Measurements from ENCODE around the gene GLIS1. TPM values are rescaled to one million over a fixed set of nuclear protein-coding genes. Genes with fewer than 3 reads are reported as not detected.

The GLIS1 gene
- total RNA-seq, 2 donors from 2014 or later = not detected

GRCh38 chr1:53462769-53463501 lies 276.0 kb downstream of the GLIS1 start:
- Mint-ChIP-seq H3K9me3 (no peaks in the 10 kb centered on the region), H3K36me3 (ENCODE audit: insufficient read depth in 2 of 2) (no peaks in the 10 kb centered on the region), H3K4me1 (ENCODE audit: low read depth) (no peaks in the 10 kb centered on the region), H3K27me3 (ENCODE audit: low read depth) (no peaks in the 10 kb centered on the region), H3K4me3 (no peak overlapping the region), H3K27ac (no peak overlapping the region)
- DNase-seq (no peak), ATAC-seq (replicated peaks in 1 of 2) (no peak)

GRCh38 chr1:53462193-53462592 lies 276.8 kb downstream of the GLIS1 start:
- H3K27me3 Mint-ChIP-seq (ENCODE audit: low read depth) = no peaks in the 10 kb centered on the region
- H3K9me3 Mint-ChIP-seq = no peaks in the 10 kb centered on the region
- no peaks in the 10 kb centered on the region for H3K36me3 Mint-ChIP-seq (ENCODE audit: insufficient read depth in 2 of 2)
- H3K4me1 Mint-ChIP-seq (ENCODE audit: low read depth) = no peaks in the 10 kb centered on the region
- no peak overlapping the region for H3K27ac Mint-ChIP-seq
- DNase-seq (no peak), ATAC-seq (replicated peaks in 1 of 2) (no peak)
- no peak overlapping the region for H3K4me3 Mint-ChIP-seq

DNA sequence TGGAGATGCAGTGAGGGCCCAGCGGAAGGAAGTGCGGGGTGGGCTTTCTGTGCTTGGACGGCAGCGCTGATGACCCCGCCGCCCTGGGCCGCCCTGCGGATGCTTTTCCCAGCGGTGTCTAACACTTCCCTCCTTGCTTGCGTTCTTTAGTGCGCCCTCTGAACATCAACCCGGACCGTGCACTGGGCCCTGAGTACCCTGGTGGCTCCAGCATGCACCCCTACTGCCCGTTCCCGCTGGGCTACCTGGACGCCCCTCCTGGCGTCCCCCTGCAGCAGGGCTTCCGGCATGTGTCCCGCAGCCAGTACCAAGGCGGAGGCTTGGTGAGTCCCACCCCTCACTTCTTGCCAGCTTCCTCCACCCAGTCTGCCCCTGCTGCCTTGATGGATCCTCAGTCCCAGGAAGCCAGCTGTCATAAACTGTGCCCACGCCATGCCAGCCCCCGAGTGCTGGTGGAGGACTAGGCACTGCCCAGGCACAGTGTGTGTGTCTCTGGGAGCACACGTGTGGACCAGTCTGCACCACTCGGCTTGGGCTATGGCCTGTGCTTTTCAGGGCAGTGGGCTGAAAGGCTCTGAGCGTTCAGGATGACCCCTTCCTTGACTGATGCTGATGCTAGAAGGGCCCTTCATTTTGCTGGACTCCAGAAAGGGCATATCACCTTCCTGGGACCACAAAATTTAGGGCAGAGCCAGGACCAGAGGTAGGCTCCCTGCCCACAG lies 277.5 kb downstream of the GLIS1 start:
- Mint-ChIP-seq H3K27me3 (ENCODE audit: low read depth) (no peaks in the 10 kb centered on the region), H3K36me3 (ENCODE audit: insufficient read depth in 2 of 2) (no peaks in the 10 kb centered on the region)
- ATAC-seq (replicated peaks in 1 of 2) = no peak

GRCh38 chr1:53460666-53461322 lies 278.2 kb downstream of the GLIS1 start:
- H3K4me3 Mint-ChIP-seq = no peak overlapping the region
- no peaks in the 10 kb centered on the region for H3K36me3 Mint-ChIP-seq (ENCODE audit: insufficient read depth in 2 of 2)
- H3K4me1 Mint-ChIP-seq (ENCODE audit: low read depth) = no peaks in the 10 kb centered on the region
- DNase-seq (no peak), ATAC-seq (replicated peaks in 1 of 2) (no peak)
- no peaks in the 10 kb centered on the region for H3K9me3 Mint-ChIP-seq
- no peak overlapping the region for H3K27ac Mint-ChIP-seq
- H3K27me3 Mint-ChIP-seq (ENCODE audit: low read depth) = no peaks in the 10 kb centered on the region

More for the DNA sequence above, 277.5 kb downstream of the GLIS1 start:
- no peak for DNase-seq
- Mint-ChIP-seq H3K9me3 (no peaks in the 10 kb centered on the region), H3K4me1 (ENCODE audit: low read depth) (no peaks in the 10 kb centered on the region), H3K4me3 (no peak overlapping the region), H3K27ac (no peak overlapping the region)

GRCh38 chr1:53460211-53460634 lies 278.7 kb downstream of the GLIS1 start:
- Mint-ChIP-seq H3K4me3 (no peak overlapping the region), H3K9me3 (no peaks in the 10 kb centered on the region), H3K27me3 (ENCODE audit: low read depth) (no peaks in the 10 kb centered on the region), H3K36me3 (ENCODE audit: insufficient read depth in 2 of 2) (no peaks in the 10 kb centered on the region), H3K27ac (no peak overlapping the region), H3K4me1 (ENCODE audit: low read depth) (no peaks in the 10 kb centered on the region)
- ATAC-seq (replicated peaks in 1 of 2) = no peak
- no peak for DNase-seq

GRCh38 chr1:53459321-53460175 lies 279.4 kb downstream of the GLIS1 start, which contains the start of gene DMRTB1:
Gene DMRTB1, plus strand, starts transcription at chr1:53459399. Its CDS starts 55 bp downstream, at chr1:53459454.
- ATAC-seq (replicated peaks in 1 of 2) (no peak), DNase-seq (no peak)
- Mint-ChIP-seq H3K4me1 (ENCODE audit: low read depth) (no peaks in the 10 kb centered on the region), H3K4me3 (no peak within 1 kb of the TSS), H3K9me3 (no peaks in the 10 kb centered on the region), H3K36me3 (ENCODE audit: insufficient read depth in 2 of 2) (no peaks in the 10 kb centered on the region), H3K27me3 (ENCODE audit: low read depth) (no peaks in the 10 kb centered on the region), H3K27ac (no peak within 1 kb of the TSS)

GRCh38 chr1:53458634-53459033 lies 280.3 kb downstream of the GLIS1 start:
- no peak for DNase-seq
- H3K4me1 Mint-ChIP-seq (ENCODE audit: low read depth) = no peaks in the 10 kb centered on the region
- no peak overlapping the region for H3K27ac Mint-ChIP-seq
- H3K27me3 Mint-ChIP-seq (ENCODE audit: low read depth) = no peaks in the 10 kb centered on the region
- H3K9me3 Mint-ChIP-seq = no peaks in the 10 kb centered on the region
- H3K36me3 Mint-ChIP-seq (ENCODE audit: insufficient read depth in 2 of 2) = no peaks in the 10 kb centered on the region
- no peak overlapping the region for H3K4me3 Mint-ChIP-seq
- no peak for ATAC-seq (replicated peaks in 1 of 2)

Other genes with a start within 250 kb of the GLIS1 start
- gene NDC1, start 99.1 kb upstream of the GLIS1 start, total RNA-seq = 10 to 100 TPM; 17.1 to 22.8 TPM
- gene YIPF1, start 150.6 kb upstream of the GLIS1 start, total RNA-seq = 10 to 100 TPM; 33.7 to 48.5 TPM
- not detected for gene DIO1, start 155.0 kb upstream of the GLIS1 start, total RNA-seq
- gene IFT25, start 206.5 kb upstream of the GLIS1 start, total RNA-seq = 10 to 100 TPM; 59.6 to 68.3 TPM
- 10 to 100 TPM; 39.0 to 40.3 TPM for gene LRRC42, start 207.2 kb upstream of the GLIS1 start, total RNA-seq